ENCODE results near the gene PBX1. TPM values are rescaled to one million over a fixed set of nuclear protein-coding genes. Genes with fewer than 3 reads are reported as not detected.

The PBX1 gene
- total and polyA plus RNA-seq, 8 donors: 11.0 to 113 (median 23.0) TPM

DNA sequence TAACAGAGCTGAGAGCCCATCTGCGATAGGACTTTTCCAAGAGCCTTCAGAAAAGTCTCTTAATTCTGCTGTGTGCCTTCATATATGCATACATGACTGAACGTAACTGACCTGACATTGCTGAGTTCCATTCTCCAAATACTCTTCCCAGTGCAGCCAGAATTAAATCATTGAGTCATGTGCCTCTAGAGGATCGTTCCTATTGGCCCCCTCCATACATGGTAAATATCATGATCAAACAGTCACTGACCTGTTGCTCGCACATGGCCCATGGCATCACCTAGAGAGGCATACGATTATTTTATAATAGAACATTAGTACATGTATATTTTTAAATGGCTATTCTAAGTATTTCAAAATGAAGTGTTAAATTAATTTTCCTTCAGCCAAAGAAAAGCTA lies 186.8 kb downstream of the PBX1 start:
- intact Hi-C loops (cut with DNase I; ENCODE audit: low total_unique reads): no loop called here
- no peaks in the 10 kb centered on the region for H3K9me3 ChIP-seq
- peaks cover 0 to 44% (median 29%) of the 10 kb centered on the region in 4 donors for H3K4me1 ChIP-seq
- H3K27ac ChIP-seq: no peak overlapping the region
- TF ChIP-seq CTCF (IDR thresholded peaks at IDR 0.05) (no peak), POLR2AphosphoS5 (IDR thresholded peaks at IDR 0.05) (no peak), POLR2A (IDR thresholded peaks at IDR 0.05) (no peak), EP300 (IDR thresholded peaks at IDR 0.05) (no peak)
- DNase-seq: no peak
- H3K27me3 ChIP-seq: no peaks in the 10 kb centered on the region
- WGBS, 5 donors: 90 to 93% (median 91%) methylated on average over 5 of the region's 5 CpGs
- no peak overlapping the region for H3K4me3 ChIP-seq
- H3K36me3 ChIP-seq: no peaks in the 10 kb centered on the region

DNA sequence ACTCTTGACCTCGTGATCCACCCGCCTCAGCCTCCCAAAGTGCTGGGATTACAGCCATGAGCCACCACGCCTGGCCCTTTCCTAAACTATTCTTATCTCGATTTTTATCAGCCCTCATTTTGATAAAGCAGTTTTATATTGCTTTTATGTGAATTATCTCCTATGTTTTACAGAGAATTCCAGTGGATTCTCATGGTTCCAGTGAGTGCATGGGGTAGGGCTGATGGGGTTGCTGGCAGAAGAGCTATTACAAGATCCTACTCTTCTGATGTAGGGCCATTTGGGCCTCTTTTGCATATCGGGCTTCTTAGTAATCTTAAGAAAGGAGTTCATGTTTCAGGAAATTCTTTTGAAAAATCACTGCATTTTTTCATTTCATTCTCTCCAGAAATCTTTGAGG lies 187.6 kb downstream of the PBX1 start:
- no peak for DNase-seq
- Histone ChIP-seq H3K9me3 (no peaks in the 10 kb centered on the region), H3K4me3 (no peak overlapping the region), H3K27ac (peak overlapping the region in 3 of 5 donors; percentile 35 to 76 (median 73)), H3K27me3 (no peaks in the 10 kb centered on the region), H3K4me1 (peaks cover 0 to 53% (median 29%) of the 10 kb centered on the region in 4 donors), H3K36me3 (no peaks in the 10 kb centered on the region)
- TF ChIP-seq POLR2AphosphoS5 (IDR thresholded peaks at IDR 0.05): no peak
- TF ChIP-seq CTCF (IDR thresholded peaks at IDR 0.05): no peak
- TF ChIP-seq POLR2A (IDR thresholded peaks at IDR 0.05): no peak
- no peak for TF ChIP-seq EP300 (IDR thresholded peaks at IDR 0.05)
- intact Hi-C loops (cut with DNase I; ENCODE audit: low total_unique reads): no loop called here
- WGBS, 5 donors: 63 to 80% (median 71%) methylated on average over 5 of the region's 5 CpGs

- peaks cover 0 to 69% (median 31%) of the 10 kb centered on the region in 4 donors for H3K4me1 ChIP-seq
- no peaks in the 10 kb centered on the region for H3K36me3 ChIP-seq
- no peak overlapping the region for H3K4me3 ChIP-seq
- intact Hi-C loops (cut with DNase I; ENCODE audit: low total_unique reads): no loop called here
- no peaks in the 10 kb centered on the region for H3K27me3 ChIP-seq
- no peaks in the 10 kb centered on the region for H3K9me3 ChIP-seq
- 18 to 35% (median 24%) methylated on average over 10 of the region's 10 CpGs for WGBS, 5 donors
- TF ChIP-seq POLR2AphosphoS5 (IDR thresholded peaks at IDR 0.05) (peak; percentile 62 to 85 (median 71)), POLR2A (IDR thresholded peaks at IDR 0.05) (no peak), EP300 (IDR thresholded peaks at IDR 0.05) (peak; percentile 20), CTCF (IDR thresholded peaks at IDR 0.05) (no peak)
- H3K27ac ChIP-seq: peak overlapping the region; percentile 19 to 76 (median 75)
- peak in 1 of 2 donors; percentile 75 for DNase-seq
Observed at GRCh38 chr1:164748253-164748899, 189.4 kb downstream of the PBX1 start.

DNA sequence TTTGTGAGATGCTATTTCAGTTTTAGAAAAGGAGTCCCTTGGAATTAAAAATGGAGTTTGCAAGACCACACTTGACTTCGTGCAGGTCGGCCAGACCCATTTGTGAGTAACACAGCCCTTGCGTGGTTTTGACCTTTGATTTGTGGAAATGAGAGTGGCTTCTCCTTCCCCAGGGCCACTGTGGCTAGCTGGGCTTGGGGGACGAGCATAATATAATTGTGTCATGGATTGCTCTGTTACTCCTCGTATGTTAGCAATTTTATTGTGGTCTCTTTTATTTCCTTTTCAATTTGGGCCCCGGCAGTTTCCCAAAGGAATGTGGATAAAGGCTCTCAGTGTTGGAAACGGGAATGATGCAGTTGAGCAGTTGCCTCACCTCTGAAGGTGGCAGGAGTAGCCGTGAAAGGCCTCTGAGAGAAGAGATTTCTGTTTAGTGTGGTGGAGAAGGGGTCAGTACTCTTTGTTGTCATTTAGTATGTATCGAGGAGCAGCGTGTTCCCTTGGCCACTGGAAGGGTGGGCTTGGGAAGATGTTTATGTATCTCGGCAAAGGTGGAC lies 194.6 kb downstream of the PBX1 start:
- WGBS, 5 donors: 62 to 85% (median 75%) methylated on average over 11 of the region's 11 CpGs
- Histone ChIP-seq H3K9me3 (no peaks in the 10 kb centered on the region), H3K27me3 (no peaks in the 10 kb centered on the region), H3K27ac (peak overlapping the region in 4 of 5 donors; percentile 48 to 81 (median 71)), H3K36me3 (no peaks in the 10 kb centered on the region), H3K4me3 (peak overlapping the region in 2 of 4 donors; percentile 9 to 15), H3K4me1 (peaks cover 0 to 71% (median 23%) of the 10 kb centered on the region in 4 donors)
- intact Hi-C loops (cut with DNase I; ENCODE audit: low total_unique reads): no loop called here
- TF ChIP-seq POLR2AphosphoS5 (IDR thresholded peaks at IDR 0.05) (no peak), EP300 (IDR thresholded peaks at IDR 0.05) (no peak), POLR2A (IDR thresholded peaks at IDR 0.05) (no peak), CTCF (IDR thresholded peaks at IDR 0.05) (no peak)
- no peak for DNase-seq
